Smooth muscle cell of the coronary artery (primary cell): ENCODE measurements around the gene UVRAG. TPM values are rescaled to one million over a fixed set of nuclear protein-coding genes. Genes with fewer than 3 reads are reported as not detected.

Experiments used
- total RNA-seq: library from RNA; depleted of rRNA; stranded (reverse); fragments of >200 nt; gene quantifications from 2 replicates; pipeline ENCODE4 v1.2.3, GENCODE V29; 2014; ENCODE audit warnings: low replicate concordance

Gene UVRAG
- 12.4 and 19.8 TPM in 2 replicates for total RNA-seq

GRCh38 chr11:75814677-75815344, at the start of gene UVRAG:
Gene UVRAG (plus strand): TSS chr11:75815210. CDS start chr11:75815408, 198 bp downstream.

DNA sequence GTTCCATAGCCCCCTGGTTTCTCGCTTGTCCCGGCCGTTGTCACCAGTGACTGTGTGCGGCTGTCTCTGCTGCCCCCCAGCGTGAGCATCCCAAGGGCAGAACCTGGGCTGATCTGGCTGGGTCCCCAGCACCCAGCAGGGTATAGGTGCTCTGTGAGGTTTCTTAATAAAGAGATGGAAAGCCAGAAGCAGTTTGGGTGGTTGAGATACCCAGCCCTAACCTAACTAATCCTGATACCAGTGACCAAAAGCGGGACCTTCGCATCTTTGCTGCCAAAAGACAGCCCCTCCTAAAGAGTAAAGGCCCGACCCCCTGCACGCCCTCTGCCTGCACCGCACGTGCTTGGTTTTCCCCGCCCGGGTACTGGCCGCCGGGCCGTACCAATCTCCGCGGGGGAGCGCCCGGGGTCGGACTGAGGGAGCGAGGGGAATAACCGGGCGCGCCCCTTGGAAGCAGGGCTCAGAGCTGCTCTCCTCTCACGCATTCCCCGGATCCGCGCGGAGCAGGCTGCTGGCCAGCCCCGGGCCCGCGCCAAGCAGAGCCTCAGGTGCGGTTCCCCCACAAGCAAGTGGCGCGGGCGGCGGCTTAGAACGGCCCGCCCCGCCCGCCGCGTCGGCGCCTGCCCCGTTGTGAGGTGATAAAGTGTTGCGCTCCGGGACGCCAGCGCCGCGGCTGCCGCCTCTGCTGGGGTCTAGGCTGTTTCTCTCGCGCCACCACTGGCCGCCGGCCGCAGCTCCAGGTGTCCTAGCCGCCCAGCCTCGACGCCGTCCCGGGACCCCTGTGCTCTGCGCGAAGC, 46.7 kb upstream of the UVRAG start, which contains the start of gene DGAT2:
Gene DGAT2, plus strand, starts transcription at position 667 of the 797 bp plus-strand sequence. CDS start 214 bp downstream, outside the sequence.

Other genes with a start within 250 kb of the UVRAG start
- gene MAP6, start 146.2 kb upstream of the UVRAG start, total RNA-seq: 1.2 and 1.5 TPM in 2 replicates
- not detected in 2 replicates for gene MOGAT2, start 97.4 kb upstream of the UVRAG start, total RNA-seq
- 0.60 and 18.7 TPM in 2 replicates for gene DGAT2, start 46.4 kb upstream of the UVRAG start, total RNA-seq